Adipose tissue (tissue), 3 donors: ENCODE data around the gene OPA1. TPM values are rescaled to one million over a fixed set of nuclear protein-coding genes. Genes with fewer than 3 reads are reported as not detected.
"Not testable (repeated sequence)": the region's sequence is repeated elsewhere in the genome, so short reads cannot be mapped to it uniquely, and the experiment has no call there.

ENCODE experiments used
- H3K27ac ChIP-seq: one replicate; pipeline ENCODE4 v1.5.1; 2013; ENCODE audit warnings: low read depth, low read length
- WGBS, 3 donors: extraction: QIAGEN DNeasy Blood & Tissue Kit; methylation state at CpG; one replicate each; pipeline ENCODE4 v1.1.7; 2013; 5-methylcytosine and 5-hydroxymethylcytosine counted together
- polyA plus RNA-seq, 3 donors: library from polyadenylated mRNA; stranded (reverse); fragments of 200-250 nt; gene quantifications; one replicate each; pipeline ENCODE4 v1.2.3, GENCODE V29; 2013
- donor health status: healthy with polysubstance abuse.
- donor health status: Bipolar disorder and iron deficiency.
- donor health status: healthy.

The OPA1 gene
- polyA plus RNA-seq, 3 donors = 10.5 to 19.1 (median 17.8) TPM

- no peak overlapping the region for H3K27ac ChIP-seq
- 50 to 59% (median 57%) methylated on average over 2 of the region's 2 CpGs for WGBS, 3 donors
Observed at GRCh38 chr3:193574488-193575070, 18.4 kb upstream of the OPA1 start.

DNA sequence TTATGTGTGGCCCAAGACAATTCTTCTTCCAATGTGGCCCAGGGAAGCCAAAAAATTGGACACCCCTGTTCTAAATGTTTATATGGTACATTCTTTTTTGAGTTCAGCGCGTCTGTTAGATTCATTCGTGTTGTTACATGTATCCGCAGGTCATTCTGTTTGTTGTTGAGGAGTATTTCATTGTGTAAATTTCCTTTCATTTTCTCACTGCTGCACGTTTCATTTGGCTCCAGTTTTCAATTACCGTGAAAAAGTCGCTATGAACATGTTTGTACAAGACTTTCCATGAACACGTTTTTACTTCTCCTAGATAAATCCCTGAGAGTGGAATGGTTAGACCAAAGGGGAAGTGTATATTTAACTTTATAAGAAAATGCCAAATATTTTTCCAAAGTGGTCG is 7.5 kb upstream of the OPA1 start:
- no peak overlapping the region for H3K27ac ChIP-seq
- WGBS, 3 donors = 80 to 87% (median 86%) methylated on average over 9 of the region's 9 CpGs

DNA sequence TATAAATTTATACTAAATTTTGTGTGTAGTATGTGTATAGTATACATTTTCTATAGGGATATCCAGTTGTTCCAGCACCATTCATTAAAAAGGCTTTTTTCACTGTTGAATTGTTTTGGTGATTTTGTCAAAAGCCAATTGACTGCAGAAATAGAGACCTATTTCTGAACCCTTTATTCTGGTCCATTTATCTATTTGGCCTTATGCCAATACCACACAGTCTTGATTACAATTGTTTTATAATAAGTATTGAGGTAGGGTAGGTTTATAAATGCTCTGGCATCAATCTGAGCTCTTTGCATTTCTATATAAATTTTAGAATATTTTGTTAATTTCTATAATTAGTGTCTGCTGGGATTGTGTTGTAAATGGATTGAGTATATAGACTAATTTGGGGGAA is 6.5 kb upstream of the OPA1 start:
- no peak overlapping the region for H3K27ac ChIP-seq

GRCh38 chr3:193589129-193589528 is 3.9 kb upstream of the OPA1 start:
- H3K27ac ChIP-seq = no peak overlapping the region
- 50 to 72% (median 56%) methylated on average over 1 of the region's 1 CpG for WGBS, 3 donors

DNA sequence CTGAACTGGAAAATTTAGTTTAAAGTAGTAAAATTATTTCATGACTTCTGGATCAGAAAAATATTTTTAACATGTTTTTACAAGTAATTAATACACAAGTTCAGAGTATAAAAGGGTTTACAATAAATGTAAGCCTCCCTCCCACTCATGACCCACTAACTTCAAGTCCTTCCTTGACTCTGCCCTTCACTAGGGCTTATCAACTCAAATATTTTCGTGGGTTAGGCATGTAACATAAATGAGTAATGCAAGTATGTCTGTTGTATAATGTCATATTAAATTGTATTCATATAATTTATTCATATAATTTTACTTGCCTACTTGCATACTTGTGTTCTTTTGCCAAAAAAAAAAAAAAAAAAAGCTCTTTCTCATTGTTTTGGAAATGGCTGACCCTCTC is 3.4 kb upstream of the OPA1 start:
- 47 to 61% (median 50%) methylated on average over 1 of the region's 1 CpG for WGBS, 3 donors

GRCh38 chr3:193590088-193590856 is 2.7 kb upstream of the OPA1 start:
- 79 to 84% (median 80%) methylated on average over 6 of the region's 6 CpGs for WGBS, 3 donors
- no peak overlapping the region for H3K27ac ChIP-seq

More for the DNA sequence above, 3.4 kb upstream of the OPA1 start:
- no peak overlapping the region for H3K27ac ChIP-seq

GRCh38 chr3:193593668-193594030 is 641 bp downstream of the OPA1 start:
- no peak overlapping the region for H3K27ac ChIP-seq
- WGBS, 3 donors = 0 to 1% (median 0%) methylated on average over 11 of the region's 11 CpGs

DNA sequence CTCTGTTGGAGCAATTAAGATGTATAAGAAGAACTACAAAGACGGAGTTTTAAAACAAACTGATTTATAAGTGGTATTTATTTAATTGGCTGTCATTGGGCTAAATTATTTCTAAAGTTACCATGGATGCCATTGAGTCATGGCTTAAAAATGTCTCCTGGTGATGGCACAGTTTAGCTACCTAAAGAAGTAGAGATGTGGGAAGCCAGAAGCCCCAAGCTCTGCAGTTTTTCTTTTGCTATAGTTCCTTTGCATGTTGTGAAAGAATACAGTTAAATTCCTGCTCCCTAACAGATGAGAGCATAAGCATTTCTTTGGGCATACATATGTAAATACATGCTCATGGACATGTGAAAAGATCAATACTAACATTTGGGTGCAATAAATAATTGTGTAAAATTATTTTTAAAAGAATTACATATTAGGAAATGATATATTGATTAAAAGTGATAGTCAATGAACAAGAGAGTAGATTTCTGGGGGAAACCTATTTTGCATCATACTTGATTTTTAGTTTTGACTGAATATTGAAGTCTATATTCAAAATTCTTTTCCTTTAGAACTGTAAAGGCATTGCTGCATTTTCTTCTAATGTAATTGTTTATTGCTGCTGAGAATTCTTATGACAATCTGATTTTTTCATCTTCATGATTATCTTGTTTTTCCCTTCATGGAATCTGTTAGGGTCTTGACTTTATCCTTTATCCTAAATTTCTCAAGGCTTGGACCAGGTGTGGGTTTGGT is 2.1 kb downstream of the OPA1 start:
- H3K27ac ChIP-seq = no peak overlapping the region
- WGBS, 3 donors = 77 to 86% (median 85%) methylated on average over 1 of the region's 1 CpG

DNA sequence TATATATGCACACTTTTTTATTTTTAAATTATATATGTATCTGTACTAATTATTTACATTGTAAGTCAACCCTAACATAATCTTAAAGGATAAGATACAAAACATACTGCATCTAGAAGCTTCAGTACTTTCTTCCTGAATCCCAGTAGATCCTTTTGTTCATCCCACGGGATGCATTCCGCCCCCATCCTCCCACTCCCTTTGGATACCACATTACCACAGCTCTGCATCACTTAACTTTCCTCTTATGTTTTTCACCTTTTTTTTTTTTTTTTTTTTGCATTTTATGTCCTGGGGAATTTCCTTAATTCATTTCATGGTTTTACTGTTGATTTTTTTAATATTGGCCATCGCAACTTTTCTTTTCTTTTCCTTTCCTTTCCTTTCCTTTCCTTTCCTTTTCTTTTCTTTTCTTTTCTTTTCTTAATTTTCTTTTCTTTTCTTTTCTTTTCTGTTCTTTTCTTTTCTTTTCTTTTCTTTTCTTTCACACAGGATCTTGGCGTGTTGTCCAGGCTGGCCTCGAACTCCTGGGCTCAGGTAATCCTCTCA is 3.0 kb downstream of the OPA1 start:
- WGBS, 3 donors = 94 to 97% (median 94%) methylated on average over 5 of the region's 5 CpGs

GRCh38 chr3:193598202-193598601 is 5.2 kb downstream of the OPA1 start:
- 95 to 96% (median 96%) methylated on average over 2 of the region's 2 CpGs for WGBS, 3 donors
- no peak overlapping the region for H3K27ac ChIP-seq

More for the DNA sequence above, 3.0 kb downstream of the OPA1 start:
- no peak overlapping the region for H3K27ac ChIP-seq

DNA sequence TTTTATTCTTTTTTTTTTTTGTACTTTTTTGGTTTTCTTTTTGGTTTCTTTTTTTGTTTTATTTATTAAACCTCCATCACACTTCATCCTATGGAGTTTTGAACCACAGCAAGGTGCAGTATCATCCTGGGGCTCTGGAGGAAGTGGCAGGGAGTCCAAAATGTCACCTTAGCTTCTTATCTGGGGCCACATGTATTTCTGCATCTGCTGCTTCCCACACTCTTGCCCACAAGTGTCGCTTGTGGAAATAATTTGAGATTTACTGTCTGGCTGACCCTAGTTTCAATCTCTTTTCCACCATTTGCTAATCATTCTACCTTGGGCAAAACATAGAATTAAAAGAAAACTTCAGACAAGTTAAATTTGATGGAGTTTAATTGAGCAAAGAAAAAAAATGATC is 6.4 kb downstream of the OPA1 start:
- 51 to 77% (median 71%) methylated on average over 1 of the region's 1 CpG for WGBS, 3 donors
- H3K27ac ChIP-seq = no peak overlapping the region

- H3K27ac ChIP-seq = no peak overlapping the region
- WGBS, 3 donors = 39 to 54% (median 51%) methylated on average over 2 of the region's 2 CpGs
Observed at GRCh38 chr3:193605876-193606275, 12.9 kb downstream of the OPA1 start.

DNA sequence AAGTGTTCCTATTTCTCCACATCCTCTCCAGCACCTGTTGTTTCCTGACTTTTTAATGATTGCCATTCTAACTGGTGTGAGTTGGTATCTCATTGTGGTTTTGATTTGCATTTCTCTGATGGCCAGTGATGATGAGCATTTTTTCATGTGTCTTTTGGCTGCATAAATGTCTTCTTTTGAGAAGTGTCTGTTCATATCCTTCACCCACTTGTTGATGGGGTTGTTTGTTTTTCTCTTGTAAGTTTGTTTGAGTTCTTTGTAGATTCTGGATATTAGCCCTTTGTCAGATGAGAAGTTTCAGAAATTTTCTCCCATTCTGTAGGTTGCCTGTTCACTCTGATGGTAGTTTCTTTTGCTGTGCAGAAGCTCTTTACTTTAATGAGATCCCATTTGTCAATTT is 13.9 kb downstream of the OPA1 start:
- H3K27ac ChIP-seq = not testable (repeated sequence)

- WGBS, 3 donors = 97 to 98% (median 97%) methylated on average over 10 to 11 of the region's 11 CpGs
Observed at GRCh38 chr3:193610516-193610915, 17.5 kb downstream of the OPA1 start.

GRCh38 chr3:193614430-193614829 is 21.4 kb downstream of the OPA1 start:
- H3K27ac ChIP-seq = no peak overlapping the region
- 60 to 81% (median 68%) methylated on average over 2 of the region's 2 CpGs for WGBS, 3 donors

More at GRCh38 chr3:193610516-193610915, 17.5 kb downstream of the OPA1 start:
- not testable (repeated sequence) for H3K27ac ChIP-seq

- H3K27ac ChIP-seq = no peak overlapping the region
- WGBS, 3 donors = 95 to 99% (median 97%) methylated on average over 1 of the region's 1 CpG
Observed at GRCh38 chr3:193617628-193618027, 24.6 kb downstream of the OPA1 start.

GRCh38 chr3:193620057-193620456 is 27.0 kb downstream of the OPA1 start:
- no peak overlapping the region for H3K27ac ChIP-seq
- WGBS, 3 donors = 87 to 97% (median 94%) methylated on average over 1 of the region's 1 CpG

- H3K27ac ChIP-seq = no peak overlapping the region
Observed at GRCh38 chr3:193620650-193621049, 27.6 kb downstream of the OPA1 start.

DNA sequence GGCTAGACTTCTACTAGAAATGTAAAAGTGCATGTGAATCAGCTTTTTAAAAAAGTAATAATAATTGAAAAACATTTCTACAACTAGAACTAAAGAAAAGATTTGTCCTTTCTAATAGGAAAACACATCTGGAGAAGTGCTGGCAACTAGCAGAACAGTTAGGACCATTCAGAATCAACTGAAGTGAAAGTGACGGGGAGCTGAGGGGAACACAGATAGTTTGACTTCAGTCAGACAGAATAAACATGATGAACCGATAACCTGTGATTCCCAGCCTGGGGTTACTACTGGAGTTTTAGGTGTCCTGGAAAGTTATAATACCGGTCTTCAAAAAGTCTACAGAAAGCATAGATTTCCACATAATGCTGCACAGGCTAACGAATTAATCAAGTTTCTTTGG is 28.1 kb downstream of the OPA1 start:
- WGBS, 3 donors = 87 to 95% (median 94%) methylated on average over 4 of the region's 4 CpGs

More for the DNA sequence above, 28.1 kb downstream of the OPA1 start:
- no peak overlapping the region for H3K27ac ChIP-seq
